IMR-90 (cell line): Measurements from ENCODE around the gene TSHZ1.

Experiments
- BHLHE40 ChIP-seq: fragments of 150-350 bp; IDR thresholded peaks from 2 replicates; pipeline ENCODE4 v1.6.1; 2016; ENCODE audit warnings: mild to moderate bottlenecking, low read depth, low read length
- CEBPB ChIP-seq: IDR thresholded peaks from 2 replicates; pipeline ENCODE4 v1.6.1; 2012; ENCODE audit warnings: low read depth, low read length, improper control_type of control experiment
- NFE2L2 ChIP-seq: fragments of 150-350 bp; IDR thresholded peaks from 2 replicates; pipeline ENCODE4 v1.6.1; 2016; ENCODE audit warnings: low read depth, mild to moderate bottlenecking, low read length
- POLR2A ChIP-seq: IDR thresholded peaks from 2 replicates; pipeline ENCODE4 v1.6.1; 2012; ENCODE audit warnings: mild to moderate bottlenecking, low read depth, low read length
- SMC3 ChIP-seq: fragments of 150-350 bp; IDR thresholded peaks from 2 replicates; pipeline ENCODE4 v1.6.1; 2016; ENCODE audit warnings: low read depth, mild to moderate bottlenecking, antibody characterized with exemption, low read length, moderate library complexity
- TF ChIP-seq, protein P1 (sequence below): conservative IDR thresholded peaks from 2 replicates; pipeline ENCODE4 v1.5.1; 2012; ENCODE audit warnings: mild to moderate bottlenecking, low read depth, low read length, improper control_type of control experiment

DNA sequence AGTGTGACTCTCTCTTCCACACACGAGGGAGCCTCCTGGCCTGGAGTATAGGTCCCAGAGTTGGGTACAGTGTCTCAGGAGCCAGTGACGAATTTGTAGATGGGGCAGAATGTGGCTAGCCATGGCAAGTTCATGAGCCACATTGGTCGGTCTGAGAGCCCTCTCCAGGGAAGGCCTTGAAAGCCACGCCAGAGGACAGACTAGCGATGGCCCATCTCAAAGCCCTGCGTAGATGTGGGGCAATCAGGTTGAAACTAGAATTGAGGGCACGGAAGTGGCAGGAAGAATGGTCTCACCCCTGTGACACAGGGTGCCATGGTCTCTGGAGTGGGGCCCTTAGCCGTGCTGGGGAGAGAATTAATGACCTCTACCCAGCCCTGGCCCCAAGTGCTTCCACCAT lies 106.2 kb downstream of the TSHZ1 start:
- no peak for TF ChIP-seq NFE2L2
- TF ChIP-seq BHLHE40: no peak
- TF ChIP-seq SMC3: no peak
- TF ChIP-seq, protein P1, sequence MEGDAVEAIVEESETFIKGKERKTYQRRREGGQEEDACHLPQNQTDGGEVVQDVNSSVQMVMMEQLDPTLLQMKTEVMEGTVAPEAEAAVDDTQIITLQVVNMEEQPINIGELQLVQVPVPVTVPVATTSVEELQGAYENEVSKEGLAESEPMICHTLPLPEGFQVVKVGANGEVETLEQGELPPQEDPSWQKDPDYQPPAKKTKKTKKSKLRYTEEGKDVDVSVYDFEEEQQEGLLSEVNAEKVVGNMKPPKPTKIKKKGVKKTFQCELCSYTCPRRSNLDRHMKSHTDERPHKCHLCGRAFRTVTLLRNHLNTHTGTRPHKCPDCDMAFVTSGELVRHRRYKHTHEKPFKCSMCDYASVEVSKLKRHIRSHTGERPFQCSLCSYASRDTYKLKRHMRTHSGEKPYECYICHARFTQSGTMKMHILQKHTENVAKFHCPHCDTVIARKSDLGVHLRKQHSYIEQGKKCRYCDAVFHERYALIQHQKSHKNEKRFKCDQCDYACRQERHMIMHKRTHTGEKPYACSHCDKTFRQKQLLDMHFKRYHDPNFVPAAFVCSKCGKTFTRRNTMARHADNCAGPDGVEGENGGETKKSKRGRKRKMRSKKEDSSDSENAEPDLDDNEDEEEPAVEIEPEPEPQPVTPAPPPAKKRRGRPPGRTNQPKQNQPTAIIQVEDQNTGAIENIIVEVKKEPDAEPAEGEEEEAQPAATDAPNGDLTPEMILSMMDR: no peak
- no peak for TF ChIP-seq POLR2A
- TF ChIP-seq CEBPB: no peak
